Measurements from ENCODE around the gene CDS1.

GRCh38 chr4:84562156-84562555 lies 20.8 kb upstream of the CDS1 start:
- TF ChIP-seq CTCF (IDR thresholded peaks at IDR 0.05; ENCODE audit: low read depth, low read length) (no peak), POLR2A (IDR thresholded peaks at IDR 0.05; ENCODE audit: extremely low read depth, insufficient read length) (no peak), MYC (IDR thresholded peaks at IDR 0.05; ENCODE audit: low read depth, low read length) (no peak)

Data from NB4 (cell line).